PC-9 (cell line): ENCODE measurements around the gene IL1RN. TPM values are rescaled to one million over a fixed set of nuclear protein-coding genes. Genes with fewer than 3 reads are reported as not detected.

Experiments used
- BruUV-seq: library from RNA; stranded (reverse); fragments of 400-500 nt; replicated peaks from 2 replicates; lab custom pipeline; 2021; lab: Mats Ljungman, UMichigan
- CTCF ChIA-PET: fragments of 300-600 bp; sonication (Branson Sonifier 250); formaldehyde crosslinking; loops from one replicate; lab custom pipeline; 2022; ENCODE audit warnings: antibody characterized with exemption; lab: Charles Lee
- POLR2A ChIA-PET: fragments of 300-600 bp; sonication (Branson Sonifier 250); formaldehyde crosslinking; loops from one replicate; lab custom pipeline; 2022; ENCODE audit warnings: antibody characterized with exemption; ENCODE audit not compliant: unreplicated experiment; lab: Charles Lee
- DNase-seq, 2 experiments: peaks; one replicate each; pipeline versions ENCODE4 v3.0.0 to v3.0.0-alpha.2; 2015 to 2022; ENCODE audit warnings: mixed read lengths in 1 of 2
- H2AFZ ChIP-seq: fragments of 200-600 bp; sonication (generic); 2 replicates; pipeline ENCODE4 v1.8.1; 2017; ENCODE audit warnings: antibody characterized with exemption
- H3F3A ChIP-seq: fragments of 200-600 bp; sonication (generic); 2 replicates; pipeline ENCODE4 v1.8.1; 2017; ENCODE audit warnings: antibody characterized with exemption, mild to moderate bottlenecking, low read depth; ENCODE audit not compliant: insufficient read depth
- H3K27ac ChIP-seq: fragments of 200-600 bp; sonication (generic); 2 replicates; pipeline ENCODE4 v1.6.1; 2016; ENCODE audit warnings: mixed run types
- H3K27me3 ChIP-seq: fragments of 200-600 bp; sonication (generic); 2 replicates; pipeline ENCODE4 v1.6.1; 2016; ENCODE audit warnings: low read depth, mixed run types; ENCODE audit not compliant: insufficient read depth
- H3K36me3 ChIP-seq: fragments of 200-600 bp; sonication (generic); 2 replicates; pipeline ENCODE4 v1.6.1; 2016; ENCODE audit warnings: low read depth, mixed run types
- H3K4me1 ChIP-seq: fragments of 200-600 bp; sonication (generic); replicated peaks from 2 replicates; pipeline ENCODE4 v1.6.1; 2016; ENCODE audit warnings: mixed run types; ENCODE audit not compliant: insufficient read depth
- H3K4me2 ChIP-seq: fragments of 200-600 bp; sonication (generic); 2 replicates; pipeline ENCODE4 v1.6.1; 2017; ENCODE audit warnings: mixed run types
- H3K4me3 ChIP-seq: fragments of 200-600 bp; sonication (generic); 2 replicates; pipeline ENCODE4 v1.6.1; 2016; ENCODE audit warnings: mixed run types
- H3K79me2 ChIP-seq: fragments of 200-600 bp; sonication (generic); 2 replicates; pipeline ENCODE4 v1.6.1; 2017; ENCODE audit warnings: low read depth, mixed run types
- H3K9me2 ChIP-seq: fragments of 200-600 bp; sonication (generic); 2 replicates; pipeline ENCODE4 v1.8.1; 2017; ENCODE audit warnings: mild to moderate bottlenecking; ENCODE audit not compliant: insufficient read depth
- H3K9me3 ChIP-seq: fragments of 200-600 bp; sonication (generic); 2 replicates; pipeline ENCODE4 v1.8.1; 2016; ENCODE audit warnings: low read depth; ENCODE audit not compliant: insufficient read depth
- H4K20me1 ChIP-seq: fragments of 200-600 bp; sonication (generic); 2 replicates; pipeline ENCODE4 v1.8.1; 2017; ENCODE audit not compliant: insufficient read depth
- EZH2 ChIP-seq: fragments of 200-600 bp; sonication (generic); IDR thresholded peaks from 2 replicates; pipeline ENCODE4 v1.8.0; 2017; ENCODE audit warnings: antibody characterized with exemption, low read depth
- intact Hi-C: fragments of 100-400 bp; cut with micrococcal nuclease; formaldehyde crosslinking; loops from one replicate; pipeline ENCODE4 v1.10.0; 2022; ENCODE audit not compliant: unreplicated experiment
- total RNA-seq: library from RNA; stranded (reverse); gene quantifications from 2 replicates; pipeline ENCODE4 v1.2.3, GENCODE V29; 2021
- TF ChIP-seq, protein P1 (sequence below): fragments of 200-600 bp; sonication (generic); conservative IDR thresholded peaks from 2 replicates; pipeline ENCODE4 v1.6.1; 2017; ENCODE audit warnings: mixed run types, antibody characterized with exemption, mild to moderate bottlenecking, moderate library complexity

The IL1RN gene
- total RNA-seq, 1 experiment from 2014 or later = 8.4 TPM

DNA sequence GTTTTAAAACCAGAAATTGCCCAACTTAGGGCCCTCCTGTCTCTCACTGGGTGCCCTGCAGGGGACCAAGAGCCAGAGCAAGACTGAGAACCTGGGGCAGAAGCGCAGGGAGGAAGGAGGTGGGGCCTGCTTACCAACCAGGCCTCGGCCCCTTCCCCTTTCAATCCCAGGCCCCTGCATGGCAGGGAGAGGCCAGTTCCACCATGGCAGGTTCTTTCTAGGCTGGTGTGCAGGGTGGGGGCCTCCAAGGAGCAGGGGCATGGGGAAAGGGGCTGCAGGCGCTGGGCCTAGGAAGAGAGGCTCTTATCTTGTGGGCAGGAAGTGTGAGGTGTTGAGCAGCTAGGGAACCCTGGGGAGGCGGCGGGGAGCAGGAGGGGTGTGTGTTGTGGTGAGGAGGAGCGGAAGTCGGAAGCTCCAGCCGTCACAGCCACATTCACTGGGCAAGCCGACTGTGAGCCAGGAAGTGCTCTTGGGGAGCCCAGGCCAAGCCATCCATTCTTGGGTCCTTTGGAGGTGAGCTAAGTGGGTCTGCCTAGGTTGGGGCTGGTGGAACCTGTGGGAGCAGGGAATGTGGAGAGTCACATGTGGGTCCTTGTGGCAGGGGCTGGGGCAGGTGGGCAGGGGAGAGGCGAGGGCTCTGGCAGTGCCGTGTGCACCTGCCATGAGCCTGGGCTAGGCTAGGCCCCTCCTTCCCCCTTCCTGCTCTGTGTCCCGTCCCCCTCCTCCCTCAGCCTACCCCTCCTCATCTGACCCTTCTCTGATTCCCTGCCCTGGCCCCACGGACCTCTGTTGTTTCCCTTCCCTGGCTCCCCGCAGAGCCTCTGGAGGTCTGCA lies 46.4 kb downstream of the IL1RN start, which contains the start of gene PSD4:
TSS of gene PSD4 (plus strand) at position 430 of the 834 bp plus-strand sequence. CDS start 8,486 bp downstream, outside the sequence.
- BruUV-seq = no TSS peak
- Histone ChIP-seq H3K36me3 (no peaks in the 10 kb centered on the region), H3K9me2 (no peaks in the 10 kb centered on the region), H3K27ac (no peak within 1 kb of the TSS), H3K4me1 (no peaks in the 10 kb centered on the region), H3K4me2 (no peak within 1 kb of the TSS), H3K79me2 (no peaks in the 10 kb centered on the region), H2AFZ (no peak within 1 kb of the TSS), H3K4me3 (no peak within 1 kb of the TSS), H4K20me1 (no peaks in the 10 kb centered on the region), H3K9me3 (no peaks in the 10 kb centered on the region), H3F3A (0 out of 2 replicates have a peak, but pooled peaks cover 5% of the 10 kb centered on the region), H3K27me3 (no peaks in the 10 kb centered on the region)
- DNase-seq = no peak
- intact Hi-C loops = no loop called here
- POLR2A ChIA-PET = no interaction called here
- CTCF ChIA-PET = no interaction called here
- no peak for TF ChIP-seq EZH2
- TF ChIP-seq, protein P1, sequence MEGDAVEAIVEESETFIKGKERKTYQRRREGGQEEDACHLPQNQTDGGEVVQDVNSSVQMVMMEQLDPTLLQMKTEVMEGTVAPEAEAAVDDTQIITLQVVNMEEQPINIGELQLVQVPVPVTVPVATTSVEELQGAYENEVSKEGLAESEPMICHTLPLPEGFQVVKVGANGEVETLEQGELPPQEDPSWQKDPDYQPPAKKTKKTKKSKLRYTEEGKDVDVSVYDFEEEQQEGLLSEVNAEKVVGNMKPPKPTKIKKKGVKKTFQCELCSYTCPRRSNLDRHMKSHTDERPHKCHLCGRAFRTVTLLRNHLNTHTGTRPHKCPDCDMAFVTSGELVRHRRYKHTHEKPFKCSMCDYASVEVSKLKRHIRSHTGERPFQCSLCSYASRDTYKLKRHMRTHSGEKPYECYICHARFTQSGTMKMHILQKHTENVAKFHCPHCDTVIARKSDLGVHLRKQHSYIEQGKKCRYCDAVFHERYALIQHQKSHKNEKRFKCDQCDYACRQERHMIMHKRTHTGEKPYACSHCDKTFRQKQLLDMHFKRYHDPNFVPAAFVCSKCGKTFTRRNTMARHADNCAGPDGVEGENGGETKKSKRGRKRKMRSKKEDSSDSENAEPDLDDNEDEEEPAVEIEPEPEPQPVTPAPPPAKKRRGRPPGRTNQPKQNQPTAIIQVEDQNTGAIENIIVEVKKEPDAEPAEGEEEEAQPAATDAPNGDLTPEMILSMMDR = no peak

DNA sequence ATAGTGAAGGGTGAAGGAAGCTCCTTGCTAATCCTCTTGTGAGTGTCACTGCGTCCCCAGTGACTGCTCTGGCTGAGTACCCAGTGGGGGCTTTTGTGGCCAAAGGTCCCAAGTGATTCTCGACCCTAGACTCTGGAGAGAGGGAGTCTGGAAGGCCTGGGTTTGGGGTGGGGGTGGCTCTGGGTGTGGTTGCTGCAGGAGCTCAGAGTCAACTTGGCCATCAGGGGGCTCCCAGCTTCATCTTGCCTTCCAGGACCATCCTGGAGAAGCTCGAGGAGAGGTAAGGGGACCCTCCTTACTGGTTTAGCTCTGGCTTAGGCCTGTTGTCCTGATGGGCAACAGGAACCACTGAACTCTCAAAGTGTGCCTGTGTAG lies 47.0 kb downstream of the IL1RN start:
- no peaks in the 10 kb centered on the region for H3K27me3 ChIP-seq
- no peak overlapping the region for H3K4me2 ChIP-seq
- BruUV-seq = no TSS peak
- POLR2A ChIA-PET = no interaction called here
- H3K4me1 ChIP-seq = no peaks in the 10 kb centered on the region
- TF ChIP-seq, protein P1 = no peak
- TF ChIP-seq EZH2 = no peak
- H3K4me3 ChIP-seq = no peak overlapping the region
- CTCF ChIA-PET = interaction anchor here (0.6 kb wide), 1 partner anchor 92 kb away, joined by 3 read pairs; no protein-coding TSS in a partner anchor
- H3K9me3 ChIP-seq = no peaks in the 10 kb centered on the region
- H2AFZ ChIP-seq = no peak overlapping the region
- H3K79me2 ChIP-seq = no peaks in the 10 kb centered on the region
- DNase-seq = no peak
- H3K27ac ChIP-seq = no peak overlapping the region
- no peaks in the 10 kb centered on the region for H4K20me1 ChIP-seq
- no peaks in the 10 kb centered on the region for H3K36me3 ChIP-seq
- intact Hi-C loops = no loop called here
- 0 out of 2 replicates have a peak, but pooled peaks cover 5% of the 10 kb centered on the region for H3F3A ChIP-seq
- H3K9me2 ChIP-seq = no peaks in the 10 kb centered on the region

DNA sequence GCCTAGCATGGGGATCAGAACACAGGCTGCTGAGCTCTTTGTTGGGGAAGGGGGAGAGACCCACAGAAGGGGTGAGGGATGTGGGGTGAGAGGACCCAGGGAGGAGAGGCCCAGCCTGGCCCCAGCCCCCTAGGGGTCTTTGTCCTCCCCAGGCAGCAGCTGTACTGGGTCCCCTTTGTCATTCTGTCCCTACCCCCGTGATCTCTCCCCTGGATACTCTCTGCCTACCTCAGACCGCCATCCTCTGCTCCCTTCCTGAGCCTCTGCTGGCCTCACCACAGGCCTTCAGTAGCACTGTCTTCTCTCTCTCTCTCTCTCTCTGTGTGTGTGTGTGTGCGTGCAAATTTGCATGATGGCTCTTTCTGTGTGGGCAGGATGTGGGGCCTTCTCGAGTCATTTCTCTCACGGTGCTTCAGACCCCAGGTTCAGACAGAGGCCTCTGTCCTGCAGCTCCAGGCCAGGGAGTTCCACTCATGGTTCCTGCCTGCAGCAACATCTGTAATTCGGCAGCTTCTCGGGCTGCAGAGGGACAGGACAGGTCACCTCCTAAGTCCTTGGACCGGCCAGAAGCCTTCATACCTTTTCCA lies 47.7 kb downstream of the IL1RN start:
- Histone ChIP-seq H3F3A (0 out of 2 replicates have a peak, but pooled peaks cover 5% of the 10 kb centered on the region), H3K27ac (no peak overlapping the region), H3K79me2 (no peaks in the 10 kb centered on the region), H3K27me3 (no peaks in the 10 kb centered on the region), H3K4me3 (no peak overlapping the region), H3K4me2 (no peak overlapping the region), H2AFZ (no peak overlapping the region), H3K9me3 (no peaks in the 10 kb centered on the region), H3K9me2 (no peaks in the 10 kb centered on the region), H3K36me3 (no peaks in the 10 kb centered on the region), H3K4me1 (no peaks in the 10 kb centered on the region), H4K20me1 (no peaks in the 10 kb centered on the region)
- TF ChIP-seq, protein P1 = no peak
- TF ChIP-seq EZH2 = no peak
- ChIA-PET CTCF (interaction anchor here (0.6 kb wide), 1 partner anchor 92 kb away, joined by 3 read pairs; no protein-coding TSS in a partner anchor), POLR2A (no interaction called here)
- no TSS peak for BruUV-seq
- intact Hi-C loops = no loop called here
- no peak for DNase-seq
